ENCODE results near the gene PIP4K2A.

Gene PIP4K2A

DNA sequence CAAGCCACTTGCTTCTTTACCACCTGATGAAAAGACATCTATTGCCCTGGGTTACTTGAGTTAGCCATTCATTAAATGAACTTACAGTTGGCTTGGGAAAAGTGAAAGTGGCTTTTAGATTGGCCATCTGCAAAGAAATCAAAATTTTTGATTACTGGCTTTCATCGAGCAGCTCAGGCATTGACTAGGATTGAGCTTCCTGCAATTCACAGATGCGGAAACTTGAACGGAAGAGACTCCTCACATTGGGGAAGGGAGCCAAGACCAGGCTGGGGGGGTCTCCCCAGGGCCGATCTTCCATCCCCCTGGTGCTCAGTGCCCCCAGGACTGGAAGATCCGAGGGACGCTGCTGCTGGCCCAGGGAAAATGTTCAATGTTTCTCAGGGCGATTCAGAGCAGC lies 145.4 kb downstream of the PIP4K2A start:
- Histone ChIP-seq H3K9me3 (ENCODE audit: insufficient read depth, low read depth, low read length) (no peaks in the 10 kb centered on the region), H3K27ac (ENCODE audit: low read depth, low read length) (no peak overlapping the region), H3K4me1 (ENCODE audit: insufficient read depth, low read length) (0 out of 2 replicates have a peak, but pooled peaks cover 10% of the 10 kb centered on the region), H3K9ac (ENCODE audit: low read depth, low read length) (no peak overlapping the region), H3K36me3 (ENCODE audit: insufficient read depth, low read length) (peaks cover 33% of the 10 kb centered on the region), H3K27me3 (ENCODE audit: insufficient read depth, low read length) (no peaks in the 10 kb centered on the region), H3K4me3 (ENCODE audit: low read length) (no peak overlapping the region)
- 96% methylated on average over 7 of the region's 7 CpGs for WGBS

DNA sequence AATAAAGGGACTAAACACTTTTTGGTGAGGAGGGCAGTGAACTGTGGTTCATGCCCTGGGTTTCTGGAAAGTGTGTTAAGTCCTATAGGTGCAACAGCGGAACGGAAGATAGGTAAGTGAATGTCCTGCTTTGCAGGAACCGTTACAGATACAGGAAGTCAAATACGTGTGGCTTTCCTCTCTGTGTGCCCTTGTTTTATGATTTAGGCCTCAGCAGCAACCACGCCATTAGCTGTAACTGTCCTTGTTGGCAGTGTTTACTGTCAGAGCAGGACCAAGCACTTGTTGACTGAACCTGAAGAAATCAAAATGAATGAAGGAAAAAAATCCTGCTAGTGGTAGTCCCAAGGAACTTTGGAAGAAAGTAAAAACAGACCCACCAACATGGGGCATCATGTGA lies 150.3 kb downstream of the PIP4K2A start:
- Histone ChIP-seq H3K9me3 (ENCODE audit: insufficient read depth, low read depth, low read length) (no peaks in the 10 kb centered on the region), H3K27ac (ENCODE audit: low read depth, low read length) (no peak overlapping the region), H3K4me3 (ENCODE audit: low read length) (no peak overlapping the region), H3K9ac (ENCODE audit: low read depth, low read length) (no peak overlapping the region), H3K27me3 (ENCODE audit: insufficient read depth, low read length) (no peaks in the 10 kb centered on the region), H3K36me3 (ENCODE audit: insufficient read depth, low read length) (peaks cover 3% of the 10 kb centered on the region; the same call in 1 of the 2 replicates), H3K4me1 (ENCODE audit: insufficient read depth, low read length) (peaks cover 24% of the 10 kb centered on the region; the same call in 1 of the 2 replicates)
- 95% methylated on average over 5 of the region's 5 CpGs for WGBS

DNA sequence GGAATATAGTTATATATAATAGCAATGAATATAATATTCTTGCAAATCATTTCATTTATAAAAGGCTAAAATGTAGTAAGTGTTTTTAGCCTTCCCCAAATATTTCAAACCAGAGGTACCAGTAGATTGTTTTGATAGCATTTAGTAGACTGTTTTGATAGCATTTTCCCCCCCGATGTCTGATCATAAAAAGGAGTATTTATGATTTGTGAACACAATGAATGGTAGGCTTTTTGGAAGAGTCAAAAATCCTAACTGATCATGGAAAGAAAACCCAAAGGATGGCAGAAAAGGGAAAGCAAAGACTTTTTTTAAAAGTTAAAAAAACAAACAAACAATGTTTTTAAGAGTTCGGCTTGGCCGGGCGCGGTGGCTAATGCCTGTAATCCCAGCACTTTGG lies 152.5 kb downstream of the PIP4K2A start:
- Histone ChIP-seq H3K27me3 (ENCODE audit: insufficient read depth, low read length) (no peaks in the 10 kb centered on the region), H3K27ac (ENCODE audit: low read depth, low read length) (no peak overlapping the region), H3K36me3 (ENCODE audit: insufficient read depth, low read length) (no peaks in the 10 kb centered on the region), H3K9me3 (ENCODE audit: insufficient read depth, low read depth, low read length) (no peaks in the 10 kb centered on the region), H3K4me3 (ENCODE audit: low read length) (no peak overlapping the region), H3K4me1 (ENCODE audit: insufficient read depth, low read length) (peaks cover 24% of the 10 kb centered on the region; the same call in 1 of the 2 replicates), H3K9ac (ENCODE audit: low read depth, low read length) (no peak overlapping the region)
- WGBS: 97% methylated on average over 5 of the region's 5 CpGs

DNA sequence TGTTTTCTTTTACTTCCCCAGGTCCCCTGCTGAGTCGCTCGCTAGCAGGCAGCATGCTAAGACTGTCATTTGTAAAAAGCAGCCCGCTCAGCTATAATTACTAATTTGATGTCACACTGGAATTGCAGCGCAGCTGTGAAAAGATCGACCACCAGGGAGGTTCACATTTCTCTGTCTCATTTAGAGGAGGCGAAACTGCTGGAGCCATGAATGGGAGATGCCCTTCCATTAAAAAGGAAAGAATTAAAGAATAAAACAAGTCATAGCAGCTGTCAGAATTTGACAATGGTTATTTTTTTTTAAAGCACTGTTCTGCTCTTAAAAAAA lies 153.5 kb downstream of the PIP4K2A start:
- WGBS: 77% methylated on average over 6 of the region's 6 CpGs
- H3K4me3 ChIP-seq (ENCODE audit: low read length): no peak overlapping the region
- H3K9ac ChIP-seq (ENCODE audit: low read depth, low read length): no peak overlapping the region
- H3K9me3 ChIP-seq (ENCODE audit: insufficient read depth, low read depth, low read length): no peaks in the 10 kb centered on the region
- H3K36me3 ChIP-seq (ENCODE audit: insufficient read depth, low read length): no peaks in the 10 kb centered on the region
- no peaks in the 10 kb centered on the region for H3K27me3 ChIP-seq (ENCODE audit: insufficient read depth, low read length)
- no peak overlapping the region for H3K27ac ChIP-seq (ENCODE audit: low read depth, low read length)
- peaks cover 15% of the 10 kb centered on the region; the same call in 1 of the 2 replicates for H3K4me1 ChIP-seq (ENCODE audit: insufficient read depth, low read length)

- 88% methylated on average over 17 of the region's 17 CpGs for WGBS
- Histone ChIP-seq H3K9me3 (ENCODE audit: insufficient read depth, low read depth, low read length) (no peaks in the 10 kb centered on the region), H3K27me3 (ENCODE audit: insufficient read depth, low read length) (no peaks in the 10 kb centered on the region), H3K4me1 (ENCODE audit: insufficient read depth, low read length) (peaks cover 15% of the 10 kb centered on the region; the same call in 1 of the 2 replicates), H3K36me3 (ENCODE audit: insufficient read depth, low read length) (no peaks in the 10 kb centered on the region), H3K27ac (ENCODE audit: low read depth, low read length) (no peak overlapping the region), H3K4me3 (ENCODE audit: low read length) (no peak overlapping the region), H3K9ac (ENCODE audit: low read depth, low read length) (no peak overlapping the region)
These were observed 154.1 kb downstream of the PIP4K2A start for GRCh38 chr10:22560096-22560912.

GRCh38 chr10:22557321-22557720 lies 157.1 kb downstream of the PIP4K2A start:
- Histone ChIP-seq H3K9ac (ENCODE audit: low read depth, low read length) (no peak overlapping the region), H3K4me1 (ENCODE audit: insufficient read depth, low read length) (peaks cover 22% of the 10 kb centered on the region; the same call in 1 of the 2 replicates), H3K4me3 (ENCODE audit: low read length) (no peak overlapping the region), H3K27ac (ENCODE audit: low read depth, low read length) (no peak overlapping the region), H3K36me3 (ENCODE audit: insufficient read depth, low read length) (no peaks in the 10 kb centered on the region), H3K9me3 (ENCODE audit: insufficient read depth, low read depth, low read length) (no peaks in the 10 kb centered on the region), H3K27me3 (ENCODE audit: insufficient read depth, low read length) (no peaks in the 10 kb centered on the region)
- WGBS: 90% methylated on average over 1 of the region's 1 CpG

- no peak overlapping the region for H3K9ac ChIP-seq (ENCODE audit: low read depth, low read length)
- H3K4me3 ChIP-seq (ENCODE audit: low read length): no peak overlapping the region
- no peaks in the 10 kb centered on the region for H3K9me3 ChIP-seq (ENCODE audit: insufficient read depth, low read depth, low read length)
- H3K36me3 ChIP-seq (ENCODE audit: insufficient read depth, low read length): no peaks in the 10 kb centered on the region
- H3K27me3 ChIP-seq (ENCODE audit: insufficient read depth, low read length): no peaks in the 10 kb centered on the region
- H3K4me1 ChIP-seq (ENCODE audit: insufficient read depth, low read length): peaks cover 22% of the 10 kb centered on the region; the same call in 1 of the 2 replicates
- 97% methylated on average over 6 of the region's 6 CpGs for WGBS
- no peak overlapping the region for H3K27ac ChIP-seq (ENCODE audit: low read depth, low read length)
These were observed 157.6 kb downstream of the PIP4K2A start for GRCh38 chr10:22556774-22557173.

DNA sequence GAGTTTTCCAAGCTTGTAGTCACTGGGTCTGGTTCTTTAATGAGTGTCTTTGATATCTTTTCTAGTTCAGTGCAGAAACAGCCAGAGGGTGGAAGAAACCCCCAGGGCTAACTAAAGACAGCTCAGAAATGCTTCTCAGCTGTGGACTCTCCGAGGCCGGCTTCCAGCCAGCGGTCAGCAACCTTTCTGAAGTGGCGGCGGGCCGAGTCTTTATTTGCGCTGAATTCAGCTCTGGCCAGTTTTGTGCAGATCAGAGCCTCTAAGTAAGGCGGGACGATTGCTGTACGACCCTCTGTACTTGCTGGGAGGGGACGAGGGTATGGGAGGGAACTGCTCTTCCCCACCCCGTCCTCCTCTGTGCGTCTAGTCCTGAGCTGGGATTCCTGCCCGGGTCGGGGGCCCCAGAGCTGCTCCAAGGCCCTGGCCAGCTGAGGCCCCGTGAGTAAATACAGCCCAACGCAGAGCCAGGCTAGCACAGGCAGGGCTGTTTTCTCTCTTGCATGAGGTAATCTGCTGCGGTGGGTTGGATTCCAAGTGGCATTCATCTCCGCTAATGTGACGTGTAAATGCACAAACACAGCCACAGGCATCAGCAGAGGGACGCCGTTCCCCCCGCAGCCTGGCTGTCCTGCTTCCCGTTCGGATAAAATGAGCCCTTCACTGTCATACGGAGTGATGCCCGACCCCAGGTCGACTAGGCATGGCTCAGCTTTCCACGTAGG lies 159.8 kb downstream of the PIP4K2A start:
- Histone ChIP-seq H3K4me3 (ENCODE audit: low read length) (no peak overlapping the region), H3K9me3 (ENCODE audit: insufficient read depth, low read depth, low read length) (no peaks in the 10 kb centered on the region), H3K27ac (ENCODE audit: low read depth, low read length) (peak overlapping the region; percentile 14; the same call in 1 of the 2 replicates), H3K4me1 (ENCODE audit: insufficient read depth, low read length) (peaks cover 16% of the 10 kb centered on the region; the same call in 1 of the 2 replicates), H3K9ac (ENCODE audit: low read depth, low read length) (no peak overlapping the region), H3K36me3 (ENCODE audit: insufficient read depth, low read length) (peaks cover 8% of the 10 kb centered on the region), H3K27me3 (ENCODE audit: insufficient read depth, low read length) (no peaks in the 10 kb centered on the region)
- 88% methylated on average over 29 of the region's 29 CpGs for WGBS

DNA sequence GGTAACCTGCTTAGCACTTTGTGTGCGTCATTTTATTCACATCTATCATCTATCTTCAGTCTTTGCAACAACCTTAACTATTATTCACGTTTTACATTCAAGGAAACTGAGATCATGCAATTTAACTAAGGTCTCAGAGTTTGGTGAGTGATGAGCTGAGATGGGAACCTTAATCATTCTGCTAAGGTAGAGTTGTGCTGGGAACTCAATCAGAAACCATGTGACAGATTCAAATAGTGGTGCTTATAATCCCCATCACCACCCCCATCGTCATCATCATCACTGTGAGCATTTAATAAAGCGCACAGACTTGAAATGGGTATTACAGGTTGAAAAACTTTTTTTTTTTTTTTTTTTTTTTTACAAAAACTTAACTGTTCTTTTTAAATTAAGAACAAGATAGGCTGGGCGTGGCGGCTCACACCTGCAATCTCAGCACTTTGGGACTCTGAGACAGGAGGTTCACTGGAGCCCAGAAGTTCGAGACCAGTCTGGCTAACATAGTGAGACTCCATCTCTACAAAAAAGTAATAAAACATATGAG lies 160.9 kb downstream of the PIP4K2A start:
- Histone ChIP-seq H3K9ac (ENCODE audit: low read depth, low read length) (no peak overlapping the region), H3K4me3 (ENCODE audit: low read length) (no peak overlapping the region), H3K27ac (ENCODE audit: low read depth, low read length) (no peak overlapping the region), H3K9me3 (ENCODE audit: insufficient read depth, low read depth, low read length) (no peaks in the 10 kb centered on the region), H3K36me3 (ENCODE audit: insufficient read depth, low read length) (peaks cover 8% of the 10 kb centered on the region), H3K27me3 (ENCODE audit: insufficient read depth, low read length) (no peaks in the 10 kb centered on the region), H3K4me1 (ENCODE audit: insufficient read depth, low read length) (0 out of 2 replicates have a peak, but pooled peaks cover 15% of the 10 kb centered on the region)
- WGBS: 95% methylated on average over 7 of the region's 7 CpGs

GRCh38 chr10:22552888-22553378 lies 161.4 kb downstream of the PIP4K2A start:
- 89% methylated on average over 5 of the region's 5 CpGs for WGBS
- H3K36me3 ChIP-seq (ENCODE audit: insufficient read depth, low read length): peaks cover 11% of the 10 kb centered on the region
- no peaks in the 10 kb centered on the region for H3K27me3 ChIP-seq (ENCODE audit: insufficient read depth, low read length)
- no peaks in the 10 kb centered on the region for H3K9me3 ChIP-seq (ENCODE audit: insufficient read depth, low read depth, low read length)
- H3K27ac ChIP-seq (ENCODE audit: low read depth, low read length): no peak overlapping the region
- H3K4me1 ChIP-seq (ENCODE audit: insufficient read depth, low read length): 0 out of 2 replicates have a peak, but pooled peaks cover 15% of the 10 kb centered on the region
- H3K9ac ChIP-seq (ENCODE audit: low read depth, low read length): no peak overlapping the region
- no peak overlapping the region for H3K4me3 ChIP-seq (ENCODE audit: low read length)
